Measurements from ENCODE around the gene GAB2. TPM values are rescaled to one million over a fixed set of nuclear protein-coding genes. Genes with fewer than 3 reads are reported as not detected.

Gene GAB2
- total and polyA plus RNA-seq, 10 of the 15 experiments (the other 5 are each of a cell fraction or from before 2014, with no cell fraction given): 0.69 to 12.6 (median 3.8) TPM

DNA sequence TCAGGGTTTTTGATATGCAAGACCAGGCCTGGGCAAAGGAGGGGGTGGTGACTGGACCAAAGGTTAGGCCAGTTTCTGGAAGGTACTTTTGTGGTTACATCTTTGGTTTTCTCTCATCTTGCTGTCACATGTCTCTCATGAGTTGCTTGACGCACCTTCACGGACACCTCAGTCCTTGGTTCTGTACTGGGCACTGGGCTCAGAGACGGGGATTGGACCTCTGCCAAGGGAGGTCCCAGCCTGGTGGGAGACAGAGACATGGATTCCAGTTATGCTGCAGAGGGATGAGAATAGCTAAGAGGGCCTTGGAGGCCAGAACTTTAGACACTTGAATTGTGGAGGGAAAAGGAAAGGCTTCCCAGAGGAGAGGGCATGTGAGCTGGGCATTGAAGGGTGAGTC is 227.2 kb downstream of the GAB2 start:
- Histone ChIP-seq H3K9ac (ENCODE audit: control insufficient read depth, insufficient read depth, low read length) (no peak overlapping the region), H3K79me2 (ENCODE audit: control insufficient read depth, insufficient read depth, low read length) (no peaks in the 10 kb centered on the region), H3K9me3 (replicated peaks; ENCODE audit: control insufficient read depth, insufficient read depth, low read length) (no peaks in the 10 kb centered on the region), H4K20me1 (ENCODE audit: control insufficient read depth, insufficient read depth) (no peaks in the 10 kb centered on the region), H3K4me2 (ENCODE audit: control insufficient read depth, insufficient read depth) (no peak overlapping the region; the same call in 1 of the 2 replicates), H3K27ac (ENCODE audit: control insufficient read depth, insufficient read depth) (no peak overlapping the region), H3K4me3 (no peak overlapping the region; the same call in 1 of the 2 replicates), H3K27me3 (replicated peaks in 1 of 2; ENCODE audit: control insufficient read depth in 2 of 2, insufficient read depth in 2 of 2, low read length in 1 of 2) (no peaks in the 10 kb centered on the region), H3K36me3 (ENCODE audit: control insufficient read depth in 2 of 2, insufficient read depth in 2 of 2, low read length in 1 of 2) (no peaks in the 10 kb centered on the region), H2AFZ (ENCODE audit: control insufficient read depth, low read depth, low read length) (no peak overlapping the region), H3K4me1 (ENCODE audit: control insufficient read depth, insufficient read depth, low read length) (peaks cover 14% of the 10 kb centered on the region)
- SMC1A ChIA-PET (ENCODE audit: uncharacterized antibody, unreplicated experiment): interaction anchor here (0.6 to 2.6 kb wide), 3 partner anchors 51 to 401 kb away, joined by 3 to 20 read pairs (median 3); partner anchors contain the start of gene ALG8
- DNase-seq (ENCODE audit: low read depth, low spot score) (peak; percentile 19), FAIRE-seq (peak; percentile 27), ATAC-seq (no peak)
- RAD21 ChIA-PET (ENCODE audit: unreplicated experiment): interaction anchor here (1.3 kb wide), 1 partner anchor 49 kb away, joined by 3 read pairs; no protein-coding TSS in a partner anchor
- no TSS peak for BruUV-seq (replicated peaks)
- TF ChIP-seq BHLHE40 (IDR thresholded peaks at IDR 0.05; ENCODE audit: borderline replicate concordance in 1 of 2, low read depth in 2 of 2, low read length in 1 of 2) (peak in 1 of 2 experiments; percentile 8; a peak in 1 of 4 replicates), PAX8 (IDR thresholded peaks at IDR 0.05) (no peak), RUNX3 (IDR thresholded peaks at IDR 0.05; ENCODE audit: low read length) (peak; percentile 78), KLF5 (IDR thresholded peaks at IDR 0.05; ENCODE audit: partially characterized antibody) (no peak), EP300 (IDR thresholded peaks at IDR 0.05; ENCODE audit: borderline replicate concordance in 1 of 2, control insufficient read depth in 1 of 2, low read depth in 2 of 2, low read length in 2 of 2) (0 out of 4 replicates have a peak, but pooled peaks of 1 of the 2 experiments have one; percentile 12)
- TF ChIP-seq, protein P1, sequence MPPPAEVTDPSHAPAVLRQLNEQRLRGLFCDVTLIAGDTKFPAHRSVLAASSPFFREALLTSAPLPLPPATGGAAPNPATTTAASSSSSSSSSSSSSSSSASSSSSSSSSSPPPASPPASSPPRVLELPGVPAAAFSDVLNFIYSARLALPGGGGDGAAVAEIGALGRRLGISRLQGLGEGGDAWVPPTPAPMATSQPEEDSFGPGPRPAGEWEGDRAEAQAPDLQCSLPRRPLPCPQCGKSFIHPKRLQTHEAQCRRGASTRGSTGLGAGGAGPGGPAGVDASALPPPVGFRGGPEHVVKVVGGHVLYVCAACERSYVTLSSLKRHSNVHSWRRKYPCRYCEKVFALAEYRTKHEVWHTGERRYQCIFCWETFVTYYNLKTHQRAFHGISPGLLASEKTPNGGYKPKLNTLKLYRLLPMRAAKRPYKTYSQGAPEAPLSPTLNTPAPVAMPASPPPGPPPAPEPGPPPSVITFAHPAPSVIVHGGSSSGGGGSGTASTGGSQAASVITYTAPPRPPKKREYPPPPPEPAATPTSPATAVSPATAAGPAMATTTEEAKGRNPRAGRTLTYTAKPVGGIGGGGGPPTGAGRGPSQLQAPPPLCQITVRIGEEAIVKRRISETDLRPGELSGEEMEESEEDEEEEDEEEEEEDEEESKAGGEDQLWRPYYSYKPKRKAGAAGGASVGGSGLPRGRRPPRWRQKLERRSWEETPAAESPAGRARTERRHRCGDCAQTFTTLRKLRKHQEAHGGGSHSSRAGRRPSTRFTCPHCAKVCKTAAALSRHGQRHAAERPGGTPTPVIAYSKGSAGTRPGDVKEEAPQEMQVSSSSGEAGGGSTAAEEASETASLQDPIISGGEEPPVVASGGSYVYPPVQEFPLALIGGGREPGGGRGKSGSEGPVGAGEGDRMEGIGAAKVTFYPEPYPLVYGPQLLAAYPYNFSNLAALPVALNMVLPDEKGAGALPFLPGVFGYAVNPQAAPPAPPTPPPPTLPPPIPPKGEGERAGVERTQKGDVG (CRISPR knock-in tag; IDR thresholded peaks at IDR 0.05): no peak
- TF ChIP-seq, protein P2, sequence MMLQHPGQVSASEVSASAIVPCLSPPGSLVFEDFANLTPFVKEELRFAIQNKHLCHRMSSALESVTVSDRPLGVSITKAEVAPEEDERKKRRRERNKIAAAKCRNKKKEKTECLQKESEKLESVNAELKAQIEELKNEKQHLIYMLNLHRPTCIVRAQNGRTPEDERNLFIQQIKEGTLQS (IDR thresholded peaks at IDR 0.05; ENCODE audit: borderline replicate concordance, extremely low read depth, low read depth, low read length): no peak
- POLR2A ChIA-PET: interaction anchor here (1.2 kb wide), 1 partner anchor 33 kb away, joined by 3 read pairs; no protein-coding TSS in a partner anchor
- WGBS (ENCODE audit: insufficient coverage, insufficient replicate concordance, low lambda C conversion rate, missing lambda C conversion rate): 28% methylated on average over 3 of the region's 3 CpGs
- in situ Hi-C loops (cut with MboI) (no loop called here), intact Hi-C loops (cut with micrococcal nuclease; ENCODE audit: unreplicated experiment) (no loop called here)
- CTCF ChIA-PET: interaction anchor here (2.8 to 3.2 kb wide), 2 partner anchors 37 to 374 kb away, joined by 10 to 13 read pairs; no protein-coding TSS in a partner anchor
